PFSK-1 (cell line): ENCODE results near the gene EPS8L1.
A peak's percentile ranks its signal among the peaks of the same experiment; 100 is the strongest.

ENCODE experiments used
- FOXP2 ChIP-seq: optimal IDR thresholded peaks from 2 replicates; pipeline ENCODE3; 2011; ENCODE audit warnings: borderline replicate concordance, control low read depth, inconsistent platforms; ENCODE audit not compliant: insufficient read depth; ENCODE audit errors: extremely low read length, extremely low read depth
- POLR2AphosphoS5 ChIP-seq: IDR thresholded peaks from 2 replicates; pipeline ENCODE4 v1.6.1; 2012; ENCODE audit warnings: low read depth, mild to moderate bottlenecking, control low read depth, low read length, moderate library complexity
- SIN3A ChIP-seq: IDR thresholded peaks from 2 replicates; pipeline ENCODE4 v1.6.1; 2012; ENCODE audit warnings: mild to moderate bottlenecking, low read length, moderate library complexity, borderline replicate concordance; ENCODE audit not compliant: insufficient read depth
- TAF1 ChIP-seq: IDR thresholded peaks from 2 replicates; pipeline ENCODE4 v1.6.1; 2012; ENCODE audit warnings: low read length, control low read depth, borderline replicate concordance; ENCODE audit not compliant: insufficient read depth
- TF ChIP-seq, protein P1 (sequence below), 2 experiments: IDR thresholded peaks; 2 replicates each; pipeline versions ENCODE4 v1.6.1 to v1.8.0; 2011 to 2012; ENCODE audit warnings: low read depth in 2 of 2, low read length in 2 of 2, control low read depth in 1 of 2, inconsistent platforms in 1 of 2, mild to moderate bottlenecking in 1 of 2, moderate library complexity in 1 of 2; ENCODE audit not compliant: insufficient read depth in 1 of 2

DNA sequence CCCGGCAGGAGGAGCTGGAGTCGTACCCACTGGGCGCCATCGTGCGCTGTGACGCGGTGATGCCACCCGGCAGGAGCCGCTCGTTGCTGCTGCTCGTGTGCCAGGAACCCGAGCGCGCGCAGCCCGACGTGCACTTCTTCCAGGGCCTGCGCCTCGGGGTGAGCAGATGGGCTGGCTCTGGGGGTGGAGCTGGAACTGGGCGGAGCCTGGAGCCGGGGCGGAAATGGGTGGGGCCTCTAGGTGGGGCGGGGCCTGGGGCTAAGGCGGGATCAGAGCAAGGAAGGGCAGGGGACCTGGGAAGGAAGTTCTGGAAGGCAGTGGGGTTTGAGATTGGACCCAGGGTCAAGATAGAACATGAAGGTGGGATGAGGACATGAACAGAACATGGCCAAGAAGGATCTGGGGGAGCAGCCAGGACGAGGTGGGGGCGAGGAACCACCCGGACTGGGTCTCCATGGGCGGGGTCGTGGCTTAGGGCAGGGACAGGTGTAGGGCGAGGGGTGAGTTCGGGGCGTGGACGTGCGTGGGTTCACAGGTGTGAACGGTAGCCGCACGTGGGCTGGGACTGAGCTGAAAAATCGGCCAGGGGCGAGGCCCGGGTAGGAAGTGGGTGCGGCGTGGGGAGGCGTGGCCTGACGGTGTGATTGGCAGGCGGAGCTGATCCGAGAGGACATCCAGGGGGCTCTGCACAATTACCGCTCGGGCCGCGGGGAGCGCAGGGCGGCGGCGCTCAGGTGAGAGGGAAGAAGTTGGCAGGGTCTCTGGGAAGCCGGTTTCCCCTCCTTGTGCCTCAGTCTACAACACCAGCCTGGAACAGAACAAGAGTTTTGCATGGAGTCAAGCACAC lies 4.7 kb downstream of the EPS8L1 start:
- TF ChIP-seq, protein P1, sequence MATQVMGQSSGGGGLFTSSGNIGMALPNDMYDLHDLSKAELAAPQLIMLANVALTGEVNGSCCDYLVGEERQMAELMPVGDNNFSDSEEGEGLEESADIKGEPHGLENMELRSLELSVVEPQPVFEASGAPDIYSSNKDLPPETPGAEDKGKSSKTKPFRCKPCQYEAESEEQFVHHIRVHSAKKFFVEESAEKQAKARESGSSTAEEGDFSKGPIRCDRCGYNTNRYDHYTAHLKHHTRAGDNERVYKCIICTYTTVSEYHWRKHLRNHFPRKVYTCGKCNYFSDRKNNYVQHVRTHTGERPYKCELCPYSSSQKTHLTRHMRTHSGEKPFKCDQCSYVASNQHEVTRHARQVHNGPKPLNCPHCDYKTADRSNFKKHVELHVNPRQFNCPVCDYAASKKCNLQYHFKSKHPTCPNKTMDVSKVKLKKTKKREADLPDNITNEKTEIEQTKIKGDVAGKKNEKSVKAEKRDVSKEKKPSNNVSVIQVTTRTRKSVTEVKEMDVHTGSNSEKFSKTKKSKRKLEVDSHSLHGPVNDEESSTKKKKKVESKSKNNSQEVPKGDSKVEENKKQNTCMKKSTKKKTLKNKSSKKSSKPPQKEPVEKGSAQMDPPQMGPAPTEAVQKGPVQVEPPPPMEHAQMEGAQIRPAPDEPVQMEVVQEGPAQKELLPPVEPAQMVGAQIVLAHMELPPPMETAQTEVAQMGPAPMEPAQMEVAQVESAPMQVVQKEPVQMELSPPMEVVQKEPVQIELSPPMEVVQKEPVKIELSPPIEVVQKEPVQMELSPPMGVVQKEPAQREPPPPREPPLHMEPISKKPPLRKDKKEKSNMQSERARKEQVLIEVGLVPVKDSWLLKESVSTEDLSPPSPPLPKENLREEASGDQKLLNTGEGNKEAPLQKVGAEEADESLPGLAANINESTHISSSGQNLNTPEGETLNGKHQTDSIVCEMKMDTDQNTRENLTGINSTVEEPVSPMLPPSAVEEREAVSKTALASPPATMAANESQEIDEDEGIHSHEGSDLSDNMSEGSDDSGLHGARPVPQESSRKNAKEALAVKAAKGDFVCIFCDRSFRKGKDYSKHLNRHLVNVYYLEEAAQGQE (IDR thresholded peaks at IDR 0.05; ENCODE audit: insufficient read depth in 1 of 2, low read depth in 2 of 2, low read length in 2 of 2): no peak
- TF ChIP-seq POLR2AphosphoS5 (0 out of 2 replicates have a peak, but pooled peaks have one; percentile 27), TAF1 (no peak), SIN3A (no peak), FOXP2 (peak; percentile 24)
